ENCODE data around the gene PIP5K1C. TPM values are rescaled to one million over a fixed set of nuclear protein-coding genes. Genes with fewer than 3 reads are reported as not detected.

Gene PIP5K1C
- total and polyA plus RNA-seq, 7 donors: 8.7 to 22.4 (median 16.3) TPM

DNA sequence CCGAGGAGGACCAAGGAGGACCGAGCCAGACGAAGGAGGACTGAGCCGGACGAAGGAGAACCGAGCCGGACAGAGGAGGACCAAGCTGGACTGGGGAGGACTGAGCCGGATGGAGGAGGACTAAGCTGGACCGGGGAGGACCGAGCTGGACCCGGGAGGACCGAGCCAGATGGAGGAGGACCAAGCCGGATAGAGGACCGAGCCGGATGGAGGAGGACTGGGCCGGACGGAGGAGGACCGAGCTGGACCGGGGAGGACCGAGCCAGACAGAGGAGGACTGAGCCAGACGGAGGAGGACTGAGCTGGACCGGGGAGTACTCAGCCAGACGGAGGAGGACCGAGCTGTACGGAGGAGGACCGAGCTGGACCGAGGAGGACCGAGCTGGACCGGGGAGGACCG, 3.2 kb downstream of the PIP5K1C start:
- ATAC-seq (no peak), DNase-seq (no peak)
- no peaks in the 10 kb centered on the region for H3K9me3 ChIP-seq
- H3K27ac ChIP-seq: no peak overlapping the region
- no peak overlapping the region for H3K4me3 ChIP-seq
- H3K4me1 ChIP-seq: peaks cover 10% of the 10 kb centered on the region
- no peaks in the 10 kb centered on the region for H3K27me3 ChIP-seq (ENCODE audit: insufficient read depth in 3 of 3, low read length in 2 of 3)
- peaks cover 0 to 4% of the 10 kb centered on the region in 2 donors for H3K36me3 ChIP-seq (ENCODE audit: insufficient read depth in 1 of 2, low read depth in 1 of 2)
- WGBS, 3 donors: 90 to 92% (median 91%) methylated on average over 26 to 30 of the region's 30 CpGs
- intact Hi-C loops (cut with DNase I): no loop called here
- TF ChIP-seq, protein P1, sequence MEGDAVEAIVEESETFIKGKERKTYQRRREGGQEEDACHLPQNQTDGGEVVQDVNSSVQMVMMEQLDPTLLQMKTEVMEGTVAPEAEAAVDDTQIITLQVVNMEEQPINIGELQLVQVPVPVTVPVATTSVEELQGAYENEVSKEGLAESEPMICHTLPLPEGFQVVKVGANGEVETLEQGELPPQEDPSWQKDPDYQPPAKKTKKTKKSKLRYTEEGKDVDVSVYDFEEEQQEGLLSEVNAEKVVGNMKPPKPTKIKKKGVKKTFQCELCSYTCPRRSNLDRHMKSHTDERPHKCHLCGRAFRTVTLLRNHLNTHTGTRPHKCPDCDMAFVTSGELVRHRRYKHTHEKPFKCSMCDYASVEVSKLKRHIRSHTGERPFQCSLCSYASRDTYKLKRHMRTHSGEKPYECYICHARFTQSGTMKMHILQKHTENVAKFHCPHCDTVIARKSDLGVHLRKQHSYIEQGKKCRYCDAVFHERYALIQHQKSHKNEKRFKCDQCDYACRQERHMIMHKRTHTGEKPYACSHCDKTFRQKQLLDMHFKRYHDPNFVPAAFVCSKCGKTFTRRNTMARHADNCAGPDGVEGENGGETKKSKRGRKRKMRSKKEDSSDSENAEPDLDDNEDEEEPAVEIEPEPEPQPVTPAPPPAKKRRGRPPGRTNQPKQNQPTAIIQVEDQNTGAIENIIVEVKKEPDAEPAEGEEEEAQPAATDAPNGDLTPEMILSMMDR (IDR thresholded peaks at IDR 0.05): no peak

DNA sequence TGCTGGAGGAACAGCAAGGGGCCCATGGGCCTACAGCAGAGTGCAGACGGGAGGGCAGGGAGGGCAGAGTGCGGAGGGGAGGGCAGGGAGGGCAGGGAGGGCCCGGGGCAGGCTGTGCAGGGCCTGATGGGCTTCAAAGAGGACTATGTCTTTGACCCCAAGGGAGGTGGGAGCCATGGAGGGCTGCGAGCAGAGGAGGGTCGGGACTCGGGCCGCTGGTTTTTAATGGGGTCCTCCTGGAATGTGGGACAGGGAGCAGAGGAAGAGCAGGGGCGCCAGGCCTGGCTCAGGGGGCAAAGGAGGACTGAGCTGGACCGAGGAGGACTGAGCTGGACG, 3.6 kb downstream of the PIP5K1C start:
- no peak overlapping the region for H3K27ac ChIP-seq
- DNase-seq: no peak
- intact Hi-C loops (cut with DNase I): no loop called here
- no peaks in the 10 kb centered on the region for H3K27me3 ChIP-seq (ENCODE audit: insufficient read depth in 3 of 3, low read length in 2 of 3)
- TF ChIP-seq, protein P1 (IDR thresholded peaks at IDR 0.05): no peak
- ATAC-seq: no peak
- no peaks in the 10 kb centered on the region for H3K9me3 ChIP-seq
- no peak overlapping the region for H3K4me3 ChIP-seq
- 89 to 90% (median 89%) methylated on average over 10 of the region's 10 CpGs for WGBS, 3 donors
- H3K4me1 ChIP-seq: peaks cover 10% of the 10 kb centered on the region
- peaks cover 0 to 4% of the 10 kb centered on the region in 2 donors for H3K36me3 ChIP-seq (ENCODE audit: insufficient read depth in 1 of 2, low read depth in 1 of 2)

DNA sequence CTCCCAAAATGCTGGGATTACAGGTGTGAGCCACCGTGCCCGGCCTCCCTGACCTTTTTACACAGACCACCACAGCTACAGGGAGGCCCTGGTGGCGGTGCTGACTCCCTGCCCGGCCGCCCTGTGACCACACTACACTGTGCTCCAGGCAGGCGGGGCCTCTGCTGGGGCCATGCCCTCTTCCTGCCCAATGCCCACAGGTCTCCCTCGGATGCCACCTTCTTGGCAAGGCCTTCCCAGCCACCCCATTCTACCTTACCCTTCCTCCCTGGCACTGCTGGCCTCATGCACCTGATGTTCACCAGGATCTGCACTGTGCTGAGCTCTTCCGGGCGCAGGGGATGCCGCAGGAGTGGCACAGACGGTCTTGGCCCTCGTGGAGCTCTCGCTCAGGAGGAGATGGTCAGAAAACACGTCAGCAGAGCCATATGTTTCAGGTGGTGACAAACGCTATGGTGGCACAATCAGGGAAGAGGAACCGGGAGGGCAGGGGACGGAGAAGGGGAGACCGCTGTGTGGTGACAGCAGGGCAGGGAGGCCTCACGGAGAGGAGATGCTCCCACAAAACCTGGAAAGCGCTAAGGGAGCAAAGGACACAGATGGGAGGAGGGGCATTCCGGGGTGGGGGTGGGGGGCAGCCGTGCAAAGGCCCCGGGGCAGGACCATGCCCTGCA, 4.1 kb downstream of the PIP5K1C start:
- no peak for ATAC-seq
- Histone ChIP-seq H3K36me3 (ENCODE audit: insufficient read depth in 1 of 2, low read depth in 1 of 2) (peaks cover 0 to 4% of the 10 kb centered on the region in 2 donors), H3K27ac (no peak overlapping the region), H3K27me3 (ENCODE audit: insufficient read depth in 3 of 3, low read length in 2 of 3) (no peaks in the 10 kb centered on the region), H3K4me1 (peaks cover 10% of the 10 kb centered on the region), H3K4me3 (no peak overlapping the region), H3K9me3 (no peaks in the 10 kb centered on the region)
- intact Hi-C loops (cut with DNase I): no loop called here
- no peak for DNase-seq
- WGBS, 3 donors: 88 to 93% (median 92%) methylated on average over 23 of the region's 23 CpGs
- TF ChIP-seq, protein P1 (IDR thresholded peaks at IDR 0.05): no peak

DNA sequence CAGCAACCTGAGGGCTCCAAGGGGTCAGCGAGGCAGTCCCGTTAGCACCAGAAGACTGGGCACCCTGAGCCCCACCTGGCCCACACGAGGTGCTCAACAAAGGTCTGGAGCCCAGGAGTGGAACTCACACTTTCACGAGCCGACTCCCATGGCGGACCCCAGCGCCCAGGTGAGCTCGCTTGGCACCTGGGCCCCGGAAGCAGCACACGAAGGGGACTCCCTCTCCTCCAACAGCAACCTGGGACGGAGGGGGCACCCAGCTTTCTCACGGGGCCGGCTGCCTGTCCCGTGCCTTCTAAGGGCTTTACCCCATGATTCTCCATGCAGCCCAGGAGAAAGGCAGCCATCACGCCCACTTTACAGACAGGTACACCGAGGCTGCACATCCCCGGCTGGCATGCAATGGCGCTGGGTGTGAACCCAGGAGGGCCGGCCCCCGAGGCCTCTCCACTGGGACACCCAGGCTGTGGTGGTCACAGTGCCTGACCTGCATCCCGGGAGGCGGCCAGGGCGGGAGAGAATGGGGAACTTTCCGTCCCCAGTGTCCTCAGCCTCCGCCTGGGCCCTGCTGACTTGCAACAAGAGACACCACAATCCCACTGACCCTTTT, 5.0 kb downstream of the PIP5K1C start:
- Histone ChIP-seq H3K36me3 (ENCODE audit: insufficient read depth in 1 of 2, low read depth in 1 of 2) (peaks cover 0 to 4% of the 10 kb centered on the region in 2 donors), H3K27me3 (ENCODE audit: insufficient read depth in 3 of 3, low read length in 2 of 3) (no peaks in the 10 kb centered on the region), H3K4me1 (peaks cover 10% of the 10 kb centered on the region), H3K4me3 (no peak overlapping the region), H3K27ac (no peak overlapping the region), H3K9me3 (no peaks in the 10 kb centered on the region)
- ATAC-seq: no peak
- 94 to 95% (median 95%) methylated on average over 25 of the region's 25 CpGs for WGBS, 3 donors
- TF ChIP-seq, protein P1 (IDR thresholded peaks at IDR 0.05): no peak
- intact Hi-C loops (cut with DNase I): no loop called here
- no peak for DNase-seq
